ENCODE data around the gene POLE4.
A peak's percentile ranks its signal among the peaks of the same experiment; 100 is the strongest.

The POLE4 gene

GRCh38 chr2:74958274-74959105 lies at the start of gene POLE4:
Gene POLE4 (plus strand): TSS chr2:74958643. CDS start chr2:74958680, 37 bp downstream.
- DNase-seq, result peak; percentile 97

- no peak for DNase-seq
Measured at GRCh38 chr2:74908748-74909444, 49.5 kb upstream of the POLE4 start.

- no peak for DNase-seq
Measured at GRCh38 chr2:74910245-74910644, 48.2 kb upstream of the POLE4 start.

- DNase-seq, result no peak
Measured at GRCh38 chr2:74911061-74911460, 47.4 kb upstream of the POLE4 start.

GRCh38 chr2:74915743-74916142 lies 42.7 kb upstream of the POLE4 start:
- no peak for DNase-seq

- no peak for DNase-seq
Measured at GRCh38 chr2:74916394-74916793, 42.0 kb upstream of the POLE4 start.

- DNase-seq, result no peak
Measured at GRCh38 chr2:74917702-74918619, 40.5 kb upstream of the POLE4 start.

GRCh38 chr2:74919827-74920226 lies 38.6 kb upstream of the POLE4 start:
- peak; percentile 80 for DNase-seq

- DNase-seq, result no peak
Measured at GRCh38 chr2:74921236-74921736, 37.2 kb upstream of the POLE4 start.

GRCh38 chr2:74922592-74923227 lies 35.7 kb upstream of the POLE4 start:
- DNase-seq, result no peak

GRCh38 chr2:74924463-74925265 lies 33.8 kb upstream of the POLE4 start:
- DNase-seq, result no peak

GRCh38 chr2:74925361-74925786 lies 33.1 kb upstream of the POLE4 start:
- no peak for DNase-seq

- no peak for DNase-seq
Measured at GRCh38 chr2:74927621-74928020, 30.8 kb upstream of the POLE4 start.

- DNase-seq, result no peak
Measured at GRCh38 chr2:74930811-74931486, 27.5 kb upstream of the POLE4 start.

GRCh38 chr2:74931940-74932339 lies 26.5 kb upstream of the POLE4 start:
- no peak for DNase-seq

GRCh38 chr2:74935975-74936391 lies 22.5 kb upstream of the POLE4 start:
- DNase-seq, result no peak

GRCh38 chr2:74937221-74937880 lies 21.1 kb upstream of the POLE4 start:
- DNase-seq, result no peak

GRCh38 chr2:74938264-74938663 lies 20.2 kb upstream of the POLE4 start:
- DNase-seq, result no peak

- DNase-seq, result no peak
Measured at GRCh38 chr2:74939919-74940812, 18.3 kb upstream of the POLE4 start.
